GM19238 (cell line): ENCODE measurements around the gene LARP6.
"Not testable (repeated sequence)": the region's sequence is repeated elsewhere in the genome, so short reads cannot be mapped to it uniquely, and the experiment has no call there.

ENCODE experiments used
- DNase-seq: peaks from one replicate; pipeline ENCODE4 v3.0.0; 2011; ENCODE audit warnings: low spot score; ENCODE audit not compliant: insufficient read length

LARP6 gene

GRCh38 chr15:70859322-70859908 lies 5.5 kb upstream of the LARP6 start:
- DNase-seq: no peak

- not testable (repeated sequence) for DNase-seq
Observed at GRCh38 chr15:70858614-70859321, 4.8 kb upstream of the LARP6 start.

- no peak for DNase-seq
Observed at GRCh38 chr15:70857562-70858285, 3.8 kb upstream of the LARP6 start.

- DNase-seq: no peak
Observed at GRCh38 chr15:70856884-70857561, 3.1 kb upstream of the LARP6 start.

- DNase-seq: no peak
Observed at GRCh38 chr15:70856177-70856883, 2.4 kb upstream of the LARP6 start.

- no peak for DNase-seq
Observed at GRCh38 chr15:70855764-70856163, 1.8 kb upstream of the LARP6 start.

- DNase-seq: no peak
Observed at GRCh38 chr15:70854666-70854976, 664 bp upstream of the LARP6 start.

GRCh38 chr15:70853318-70853972 lies 512 bp downstream of the LARP6 start:
- no peak for DNase-seq

- DNase-seq: no peak
Observed at GRCh38 chr15:70852501-70853317, 1.2 kb downstream of the LARP6 start.

- no peak for DNase-seq
Observed at GRCh38 chr15:70851889-70852288, 2.1 kb downstream of the LARP6 start.

GRCh38 chr15:70845602-70846360 lies 8.2 kb downstream of the LARP6 start:
- no peak for DNase-seq

GRCh38 chr15:70837476-70837875 lies 16.5 kb downstream of the LARP6 start:
- no peak for DNase-seq

- DNase-seq: no peak
Observed at GRCh38 chr15:70835841-70836240, 18.1 kb downstream of the LARP6 start.

GRCh38 chr15:70835415-70835814 lies 18.5 kb downstream of the LARP6 start:
- no peak for DNase-seq

GRCh38 chr15:70834999-70835398 lies 19.0 kb downstream of the LARP6 start:
- no peak for DNase-seq

- no peak for DNase-seq
Observed at GRCh38 chr15:70833861-70834765, 19.8 kb downstream of the LARP6 start.

GRCh38 chr15:70833422-70833821 lies 20.5 kb downstream of the LARP6 start:
- no peak for DNase-seq

GRCh38 chr15:70832176-70832575 lies 21.8 kb downstream of the LARP6 start:
- no peak for DNase-seq
